Activated naive CD8-positive, alpha-beta T cell (primary cell): ENCODE measurements around the gene BAIAP2.

ENCODE experiments used
- H3K27ac Mint-ChIP-seq: one replicate; pipeline ENCODE4 v1.8.0; 2021; ENCODE audit warnings: mixed read lengths
- H3K27me3 Mint-ChIP-seq: one replicate; pipeline ENCODE4 v1.8.0; 2021; ENCODE audit warnings: mixed read lengths
- H3K36me3 Mint-ChIP-seq: one replicate; pipeline ENCODE4 v1.8.0; 2021; ENCODE audit warnings: mixed read lengths
- H3K4me1 Mint-ChIP-seq: one replicate; pipeline ENCODE4 v1.8.0; 2021; ENCODE audit warnings: low read depth, mixed read lengths
- H3K4me3 Mint-ChIP-seq: one replicate; pipeline ENCODE4 v1.8.0; 2021; ENCODE audit warnings: mild to moderate bottlenecking, mixed read lengths
- H3K9me3 Mint-ChIP-seq: one replicate; pipeline ENCODE4 v1.8.0; 2021; ENCODE audit warnings: low read depth, mixed read lengths

The BAIAP2 gene

DNA sequence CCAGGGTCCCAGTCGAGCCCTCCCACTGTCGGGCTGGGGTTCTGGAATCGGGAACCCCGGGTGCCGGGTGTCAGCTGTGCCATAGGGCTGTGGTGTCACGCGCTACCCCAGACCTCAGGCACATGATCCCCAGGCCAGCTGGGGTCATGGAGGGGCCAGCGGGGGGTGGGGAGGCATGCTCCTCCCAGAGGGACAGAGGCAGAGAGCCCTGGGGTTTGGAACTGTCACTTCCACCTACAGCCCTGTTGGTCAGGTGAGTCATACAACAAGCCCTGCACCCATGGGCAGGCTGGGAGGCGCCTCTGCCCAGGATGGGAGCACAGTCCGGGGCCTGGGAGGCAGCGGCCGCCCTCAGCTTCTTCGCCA is 63.0 kb downstream of the BAIAP2 start:
- Mint-ChIP-seq H3K4me1 (peaks cover 19% of the 10 kb centered on the region), H3K27ac (no peak overlapping the region), H3K4me3 (no peak overlapping the region), H3K9me3 (no peaks in the 10 kb centered on the region), H3K36me3 (no peaks in the 10 kb centered on the region), H3K27me3 (no peaks in the 10 kb centered on the region)

DNA sequence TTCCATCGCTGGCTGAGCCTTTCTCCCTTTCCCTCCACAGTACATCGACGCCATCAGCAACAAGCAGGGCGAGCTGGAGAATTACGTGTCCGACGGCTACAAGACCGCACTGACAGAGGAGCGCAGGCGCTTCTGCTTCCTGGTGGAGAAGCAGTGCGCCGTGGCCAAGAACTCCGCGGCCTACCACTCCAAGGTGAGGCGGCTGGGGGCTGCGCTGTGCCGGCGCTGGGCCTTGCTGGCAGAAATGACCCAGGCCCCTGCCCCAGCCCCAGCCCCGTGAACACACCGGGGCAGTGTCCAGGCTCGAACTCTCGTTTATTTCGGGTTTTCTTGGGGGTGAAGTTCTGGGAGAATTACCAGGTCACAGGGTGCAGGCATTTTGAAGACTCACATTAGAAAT is 64.9 kb downstream of the BAIAP2 start:
- Mint-ChIP-seq H3K27me3 (no peaks in the 10 kb centered on the region), H3K9me3 (no peaks in the 10 kb centered on the region), H3K4me3 (no peak overlapping the region), H3K36me3 (no peaks in the 10 kb centered on the region), H3K27ac (no peak overlapping the region), H3K4me1 (peaks cover 10% of the 10 kb centered on the region)

DNA sequence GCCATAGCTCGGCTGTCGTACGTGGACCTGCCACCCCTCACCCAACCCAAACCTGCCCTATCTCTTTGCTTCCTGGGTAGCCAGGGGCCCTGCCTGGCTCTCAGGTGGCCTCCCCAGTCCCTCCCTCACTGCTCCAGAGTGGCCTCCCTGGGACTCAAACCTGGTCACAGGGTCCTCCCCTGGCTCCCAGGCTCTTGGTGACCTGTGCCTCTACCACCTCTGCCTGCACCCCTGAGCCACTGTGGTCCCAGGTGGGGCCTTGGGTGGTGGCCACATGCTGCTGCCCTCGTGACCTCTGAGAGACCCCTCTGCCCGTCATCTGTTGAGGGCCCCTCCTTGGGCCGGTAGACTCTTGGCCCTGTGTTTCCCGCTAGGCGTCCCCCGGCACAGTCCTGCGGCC is 65.7 kb downstream of the BAIAP2 start:
- H3K36me3 Mint-ChIP-seq: no peaks in the 10 kb centered on the region
- no peak overlapping the region for H3K4me3 Mint-ChIP-seq
- no peaks in the 10 kb centered on the region for H3K27me3 Mint-ChIP-seq
- no peak overlapping the region for H3K27ac Mint-ChIP-seq
- H3K4me1 Mint-ChIP-seq: peaks cover 5% of the 10 kb centered on the region
- no peaks in the 10 kb centered on the region for H3K9me3 Mint-ChIP-seq

DNA sequence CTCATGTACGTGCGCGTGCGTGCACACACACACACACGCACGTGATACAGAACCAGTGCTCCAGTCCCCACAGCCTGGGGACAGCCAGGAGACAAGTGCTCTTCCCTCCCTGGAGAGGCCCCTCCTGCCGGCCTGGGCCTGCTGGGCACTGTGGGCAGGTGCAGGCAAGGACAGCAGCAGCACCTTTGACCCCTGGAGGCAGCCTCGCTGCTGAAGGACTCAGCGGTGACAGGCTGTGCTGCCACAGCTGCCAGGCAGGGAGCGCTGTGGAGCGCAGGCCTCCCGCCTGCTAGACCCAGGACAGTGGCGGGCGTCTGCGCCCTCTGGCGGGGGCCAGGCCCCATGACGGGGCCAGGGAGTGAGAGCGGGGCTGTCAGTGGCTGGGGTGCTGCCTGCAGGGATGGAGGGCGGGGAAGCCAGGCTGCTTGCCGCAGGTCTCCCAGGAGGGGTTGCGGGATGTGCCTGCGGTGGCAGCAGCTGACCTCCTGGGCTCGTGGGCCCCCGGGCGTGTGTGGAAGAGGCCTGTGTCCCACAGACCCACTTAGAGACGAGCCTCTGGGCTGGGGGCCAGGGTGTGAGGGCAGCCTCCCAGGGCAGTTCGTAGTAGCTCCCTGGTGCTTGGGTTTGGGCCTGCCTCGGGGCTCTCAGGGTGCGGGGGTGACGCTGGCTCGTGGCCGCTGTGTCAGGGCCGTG is 66.8 kb downstream of the BAIAP2 start:
- Mint-ChIP-seq H3K9me3 (no peaks in the 10 kb centered on the region), H3K4me1 (peaks cover 2% of the 10 kb centered on the region), H3K27ac (no peak overlapping the region), H3K36me3 (no peaks in the 10 kb centered on the region), H3K4me3 (no peak overlapping the region), H3K27me3 (no peaks in the 10 kb centered on the region)

DNA sequence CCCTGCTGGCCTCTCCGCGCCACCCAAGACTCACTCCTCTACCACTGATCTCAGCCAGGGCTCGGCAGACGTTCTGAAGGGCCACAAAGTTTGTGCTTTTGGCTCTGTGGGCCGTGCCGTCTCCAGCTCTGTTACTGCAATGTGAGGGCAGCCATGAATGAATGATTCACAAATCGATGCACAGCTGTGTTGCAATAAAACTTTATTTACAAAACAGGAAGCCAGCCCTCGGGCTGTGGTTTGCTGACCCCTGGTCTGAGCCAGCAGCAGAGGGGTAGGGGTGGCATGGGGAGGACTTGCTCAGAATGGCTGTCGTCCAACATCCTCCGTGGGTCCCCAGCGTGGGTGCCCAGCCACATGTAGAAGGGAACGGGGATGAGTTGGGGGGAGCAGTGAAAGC is 67.4 kb downstream of the BAIAP2 start:
- H3K36me3 Mint-ChIP-seq: no peaks in the 10 kb centered on the region
- H3K4me1 Mint-ChIP-seq: no peaks in the 10 kb centered on the region
- no peaks in the 10 kb centered on the region for H3K9me3 Mint-ChIP-seq
- no peak overlapping the region for H3K27ac Mint-ChIP-seq
- H3K4me3 Mint-ChIP-seq: no peak overlapping the region
- no peaks in the 10 kb centered on the region for H3K27me3 Mint-ChIP-seq

DNA sequence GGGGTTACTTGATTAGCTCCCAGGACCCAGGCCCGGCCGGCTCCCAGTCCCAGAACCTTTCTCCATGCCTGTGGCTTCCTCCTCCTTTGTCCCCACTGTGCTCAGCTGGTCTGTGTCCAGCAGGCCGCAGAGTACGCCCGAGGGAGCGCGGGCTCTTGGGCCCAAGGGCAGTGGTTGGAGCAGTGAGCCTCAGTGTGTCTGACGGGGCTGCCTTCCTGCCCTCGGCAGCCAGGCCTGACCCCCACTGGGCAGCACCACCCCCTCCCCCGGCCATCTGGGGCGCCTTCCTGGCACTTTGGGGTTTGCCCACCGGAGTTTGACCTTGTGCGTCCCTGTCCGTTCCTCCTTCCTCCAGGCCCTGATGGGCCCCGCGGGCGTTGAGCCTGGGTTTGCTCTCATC is 67.9 kb downstream of the BAIAP2 start:
- no peaks in the 10 kb centered on the region for H3K9me3 Mint-ChIP-seq
- H3K4me1 Mint-ChIP-seq: no peaks in the 10 kb centered on the region
- H3K36me3 Mint-ChIP-seq: no peaks in the 10 kb centered on the region
- no peaks in the 10 kb centered on the region for H3K27me3 Mint-ChIP-seq
- H3K4me3 Mint-ChIP-seq: no peak overlapping the region
- no peak overlapping the region for H3K27ac Mint-ChIP-seq

DNA sequence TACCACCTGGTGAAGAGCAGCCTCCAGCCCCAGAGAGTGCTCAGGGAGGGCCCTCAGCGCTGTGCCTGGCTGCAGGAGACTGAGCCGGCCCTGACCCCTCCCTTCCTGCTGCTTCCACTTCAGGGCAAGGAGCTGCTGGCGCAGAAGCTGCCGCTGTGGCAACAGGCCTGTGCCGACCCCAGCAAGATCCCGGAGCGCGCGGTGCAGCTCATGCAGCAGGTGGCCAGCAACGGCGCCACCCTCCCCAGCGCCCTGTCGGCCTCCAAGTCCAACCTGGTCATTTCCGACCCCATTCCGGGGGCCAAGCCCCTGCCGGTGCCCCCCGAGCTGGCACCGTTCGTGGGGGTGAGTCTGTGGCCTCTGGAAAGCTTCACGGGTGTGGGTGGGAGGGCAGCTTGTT is 68.4 kb downstream of the BAIAP2 start:
- Mint-ChIP-seq H3K36me3 (no peaks in the 10 kb centered on the region), H3K4me3 (no peak overlapping the region), H3K27ac (no peak overlapping the region), H3K4me1 (no peaks in the 10 kb centered on the region), H3K9me3 (no peaks in the 10 kb centered on the region), H3K27me3 (no peaks in the 10 kb centered on the region)

DNA sequence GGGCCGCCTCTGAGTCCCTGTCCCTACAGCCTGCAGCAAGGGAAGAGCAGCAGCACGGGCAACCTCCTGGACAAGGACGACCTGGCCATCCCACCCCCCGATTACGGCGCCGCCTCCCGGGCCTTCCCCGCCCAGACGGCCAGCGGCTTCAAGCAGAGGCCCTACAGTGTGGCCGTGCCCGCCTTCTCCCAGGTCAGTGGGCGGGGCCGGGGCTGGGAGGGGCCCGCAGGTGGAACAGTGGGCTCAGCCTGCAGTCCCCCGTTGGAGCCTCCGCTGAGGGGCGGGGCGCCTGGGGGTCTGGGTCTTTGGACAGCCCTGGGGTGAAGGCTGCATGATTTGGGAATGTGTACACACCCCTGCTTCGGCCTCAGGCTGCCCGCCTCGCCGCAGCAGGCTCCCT is 71.8 kb downstream of the BAIAP2 start:
- H3K9me3 Mint-ChIP-seq: no peaks in the 10 kb centered on the region
- H3K27ac Mint-ChIP-seq: no peak overlapping the region
- no peak overlapping the region for H3K4me3 Mint-ChIP-seq
- no peaks in the 10 kb centered on the region for H3K36me3 Mint-ChIP-seq
- no peaks in the 10 kb centered on the region for H3K27me3 Mint-ChIP-seq
- H3K4me1 Mint-ChIP-seq: no peaks in the 10 kb centered on the region

DNA sequence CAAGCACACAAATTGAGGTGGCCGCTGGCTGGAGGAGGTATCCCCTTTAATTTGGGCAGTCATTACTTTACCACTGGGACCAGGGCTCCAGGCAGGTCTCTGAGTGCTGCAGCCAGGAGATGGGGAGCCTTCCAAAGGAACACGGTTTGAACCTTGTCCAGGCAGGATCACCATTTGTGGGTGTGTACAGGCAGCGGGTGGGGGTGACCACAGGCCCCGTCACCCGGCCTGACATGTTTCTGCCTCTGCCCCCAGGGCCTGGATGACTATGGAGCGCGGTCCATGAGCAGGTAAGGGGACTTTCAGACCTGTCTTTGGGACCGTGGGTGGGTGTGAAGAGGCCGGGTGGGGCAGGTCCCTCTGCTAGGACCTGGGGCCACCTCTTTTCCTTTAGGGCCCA is 73.3 kb downstream of the BAIAP2 start:
- Mint-ChIP-seq H3K9me3 (no peaks in the 10 kb centered on the region), H3K36me3 (no peaks in the 10 kb centered on the region), H3K27me3 (no peaks in the 10 kb centered on the region), H3K27ac (no peak overlapping the region), H3K4me3 (no peak overlapping the region), H3K4me1 (no peaks in the 10 kb centered on the region)

DNA sequence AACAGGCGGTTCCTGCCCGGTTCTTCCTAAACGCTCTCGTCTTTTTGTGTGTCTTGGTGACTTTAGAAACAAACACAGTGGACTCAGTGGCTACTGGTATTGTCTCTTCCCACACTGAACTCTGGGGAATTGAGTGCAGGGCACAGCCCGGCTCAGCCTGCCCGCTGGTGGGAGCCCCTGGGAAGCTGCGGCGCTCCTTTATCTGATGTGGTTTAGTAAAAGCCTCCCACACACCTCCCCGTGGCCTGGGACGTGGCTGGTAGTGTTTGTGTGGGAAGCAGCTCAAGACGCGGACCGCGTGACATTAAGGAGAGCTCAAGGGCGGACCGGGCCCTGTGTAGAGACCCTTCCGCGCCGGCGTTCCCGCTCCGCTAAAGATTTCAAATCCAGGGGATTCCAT is 75.0 kb downstream of the BAIAP2 start:
- Mint-ChIP-seq H3K4me1 (no peaks in the 10 kb centered on the region), H3K9me3 (no peaks in the 10 kb centered on the region), H3K4me3 (no peak overlapping the region), H3K36me3 (no peaks in the 10 kb centered on the region), H3K27me3 (no peaks in the 10 kb centered on the region), H3K27ac (no peak overlapping the region)

DNA sequence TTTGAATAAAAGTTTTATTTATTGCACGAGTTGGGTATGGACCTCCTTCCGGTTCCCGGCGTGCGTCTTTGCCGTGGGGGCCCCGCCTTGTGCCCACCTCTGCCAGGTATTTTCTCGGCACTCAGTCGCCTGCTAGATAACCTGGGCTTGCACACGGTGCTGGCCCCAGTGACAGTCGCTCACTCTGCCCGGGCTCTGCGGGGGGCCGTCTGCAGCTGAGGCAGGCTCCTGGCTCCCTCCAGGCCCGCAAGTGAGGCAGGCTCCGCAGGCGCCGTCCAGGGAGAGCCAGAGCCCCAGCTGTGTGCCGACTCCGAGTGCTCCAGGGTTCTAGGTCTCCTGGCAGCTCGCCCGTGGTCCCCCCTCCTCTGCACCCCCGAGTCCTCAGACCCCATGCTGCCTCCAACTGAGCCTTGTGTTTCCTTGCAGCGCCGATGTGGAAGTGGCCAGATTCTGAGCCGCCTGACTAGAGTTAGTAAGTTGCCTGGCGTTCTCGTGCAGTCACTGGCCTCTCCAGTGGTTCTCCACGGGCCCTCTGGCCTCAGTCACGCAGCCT is 75.6 kb downstream of the BAIAP2 start:
- no peaks in the 10 kb centered on the region for H3K9me3 Mint-ChIP-seq
- no peaks in the 10 kb centered on the region for H3K36me3 Mint-ChIP-seq
- H3K4me1 Mint-ChIP-seq: no peaks in the 10 kb centered on the region
- no peaks in the 10 kb centered on the region for H3K27me3 Mint-ChIP-seq
- no peak overlapping the region for H3K4me3 Mint-ChIP-seq
- no peak overlapping the region for H3K27ac Mint-ChIP-seq

DNA sequence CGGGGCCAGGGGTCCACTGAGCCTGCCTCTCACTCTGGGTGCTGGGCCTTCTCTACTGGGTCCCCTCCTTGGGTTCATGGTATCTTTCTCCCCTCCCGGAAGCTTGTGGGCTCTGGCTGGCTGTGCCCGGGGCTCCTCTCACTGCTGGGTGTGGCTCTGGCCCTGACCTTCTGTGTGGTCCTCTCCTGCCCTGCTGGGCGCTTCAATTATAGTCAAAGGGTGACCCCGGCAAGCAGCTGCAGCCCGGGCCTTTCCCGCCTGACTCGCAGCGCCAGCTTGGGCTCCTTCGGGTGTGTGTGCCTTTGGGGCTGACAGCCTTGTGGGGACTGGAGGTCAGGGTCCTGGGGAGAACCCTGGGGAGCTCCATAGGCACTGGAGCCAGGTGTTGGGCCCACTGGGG is 76.1 kb downstream of the BAIAP2 start:
- no peaks in the 10 kb centered on the region for H3K4me1 Mint-ChIP-seq
- H3K27me3 Mint-ChIP-seq: no peaks in the 10 kb centered on the region
- no peaks in the 10 kb centered on the region for H3K36me3 Mint-ChIP-seq
- H3K9me3 Mint-ChIP-seq: no peaks in the 10 kb centered on the region
- H3K27ac Mint-ChIP-seq: no peak overlapping the region
- no peak overlapping the region for H3K4me3 Mint-ChIP-seq

DNA sequence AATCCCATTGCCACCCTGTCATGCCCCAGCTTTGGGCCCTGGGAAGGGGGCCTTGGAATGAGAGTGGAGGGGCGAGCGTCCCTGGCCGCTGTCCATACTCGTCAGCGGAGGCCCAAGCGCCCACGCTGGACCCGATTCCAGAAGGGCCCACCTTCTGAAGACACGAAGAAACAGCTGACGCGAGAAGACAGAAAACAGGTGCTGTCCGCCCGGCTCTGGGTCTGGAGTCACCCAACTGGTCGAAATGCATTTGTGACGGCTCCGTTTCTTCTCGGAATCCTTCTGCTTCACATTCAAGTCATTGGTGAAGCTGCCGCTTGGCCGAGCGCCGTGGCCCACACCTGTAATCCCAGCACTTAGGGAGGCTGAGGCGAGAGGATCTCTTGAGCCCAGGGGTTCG is 77.5 kb downstream of the BAIAP2 start:
- no peaks in the 10 kb centered on the region for H3K4me1 Mint-ChIP-seq
- H3K4me3 Mint-ChIP-seq: no peak overlapping the region
- H3K27me3 Mint-ChIP-seq: no peaks in the 10 kb centered on the region
- no peaks in the 10 kb centered on the region for H3K36me3 Mint-ChIP-seq
- H3K27ac Mint-ChIP-seq: no peak overlapping the region
- no peaks in the 10 kb centered on the region for H3K9me3 Mint-ChIP-seq

DNA sequence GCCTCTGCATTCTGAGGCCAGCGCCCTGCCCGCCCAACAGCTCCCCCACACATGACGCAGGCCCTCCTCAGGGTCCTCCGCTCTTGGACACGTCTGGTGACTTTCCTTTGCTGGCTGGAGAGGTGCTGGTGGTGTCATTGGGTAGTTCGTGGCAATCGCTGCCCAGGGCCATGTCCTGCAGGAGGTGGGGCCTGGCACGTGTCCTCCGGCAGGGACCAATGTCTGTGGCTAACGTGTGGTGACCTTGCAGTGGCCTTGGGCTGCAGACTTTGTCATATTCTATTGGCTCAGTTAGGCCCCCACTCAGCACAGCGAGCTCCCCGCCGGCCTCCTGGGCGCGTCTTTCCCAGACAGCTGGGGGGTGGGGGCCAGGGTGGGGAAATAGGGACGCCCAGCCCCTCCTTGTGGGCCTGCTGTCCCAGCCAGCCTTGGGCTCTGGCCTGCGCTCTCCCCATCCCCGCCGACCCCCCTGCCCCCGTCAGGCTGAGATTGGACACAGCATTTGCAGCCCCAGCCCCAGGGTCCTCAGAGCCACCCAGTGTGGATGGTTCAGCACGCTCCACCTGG is 78.3 kb downstream of the BAIAP2 start:
- Mint-ChIP-seq H3K4me3 (no peak overlapping the region), H3K9me3 (no peaks in the 10 kb centered on the region), H3K27me3 (no peaks in the 10 kb centered on the region), H3K4me1 (no peaks in the 10 kb centered on the region), H3K36me3 (no peaks in the 10 kb centered on the region), H3K27ac (no peak overlapping the region)

DNA sequence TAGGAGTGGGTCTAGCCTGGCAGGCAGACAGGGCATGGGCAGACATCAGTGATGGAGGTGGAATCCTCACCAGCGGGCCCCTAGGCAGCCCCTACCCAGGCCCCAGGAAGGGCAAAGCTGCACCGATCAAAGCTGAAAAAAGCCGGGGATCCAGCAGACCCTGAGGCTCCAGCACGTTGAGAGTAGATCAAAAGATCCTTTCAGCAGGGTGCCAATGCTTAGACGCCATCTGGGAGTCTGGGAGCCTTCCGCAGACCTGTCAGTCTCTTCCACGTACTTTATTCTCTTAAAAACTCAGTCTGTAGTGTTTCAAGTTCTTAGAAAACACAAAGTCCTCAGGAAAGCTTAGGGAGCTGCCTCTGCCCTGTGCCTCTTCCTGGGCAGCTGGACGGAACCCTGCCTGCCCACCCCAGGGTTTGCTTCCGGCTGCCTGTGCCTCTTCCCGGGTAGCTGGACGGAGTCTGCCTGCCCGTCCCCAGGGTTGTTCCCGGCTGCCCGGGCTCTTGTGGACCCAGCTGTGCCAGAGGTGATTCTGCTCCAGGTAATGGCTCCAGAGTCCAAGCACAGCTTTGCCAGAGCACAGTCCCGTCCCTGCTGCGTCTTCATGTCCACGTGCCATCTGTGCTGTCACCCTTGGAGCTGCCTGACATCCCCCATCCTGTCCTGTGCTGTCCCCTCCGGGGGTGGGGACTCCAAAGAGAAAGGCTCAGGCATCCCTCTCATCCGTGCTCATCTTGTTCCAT is 79.6 kb downstream of the BAIAP2 start:
- H3K27me3 Mint-ChIP-seq: no peaks in the 10 kb centered on the region
- H3K36me3 Mint-ChIP-seq: no peaks in the 10 kb centered on the region
- H3K4me3 Mint-ChIP-seq: no peak overlapping the region
- H3K4me1 Mint-ChIP-seq: no peaks in the 10 kb centered on the region
- no peak overlapping the region for H3K27ac Mint-ChIP-seq
- H3K9me3 Mint-ChIP-seq: no peaks in the 10 kb centered on the region
